ENCODE measurements around the gene MST1. TPM values are rescaled to one million over a fixed set of nuclear protein-coding genes. Genes with fewer than 3 reads are reported as not detected.

MST1 gene
- total RNA-seq, 1 donor from 2014 or later = 12.4 TPM

GRCh38 chr3:49636883-49637609 is 52.2 kb downstream of the MST1 start:
- Histone ChIP-seq H3K4me3 (ENCODE audit: low read depth, low read length) (no peak overlapping the region), H3K27me3 (ENCODE audit: control insufficient read depth, insufficient read depth, low read length) (no peaks in the 10 kb centered on the region), H3K36me3 (ENCODE audit: control insufficient read depth, insufficient read depth, low read length) (no peaks in the 10 kb centered on the region)
- no peak for DNase-seq (ENCODE audit: low read depth)
- TF ChIP-seq CTCF (IDR thresholded peaks at IDR 0.05; ENCODE audit: insufficient read depth, low read length, poor library complexity, severe bottlenecking) = no peak

GRCh38 chr3:49634736-49635135 is 54.5 kb downstream of the MST1 start:
- TF ChIP-seq CTCF (IDR thresholded peaks at IDR 0.05; ENCODE audit: insufficient read depth, low read length, poor library complexity, severe bottlenecking) = no peak
- H3K4me3 ChIP-seq (ENCODE audit: low read depth, low read length) = no peak overlapping the region
- H3K27me3 ChIP-seq (ENCODE audit: control insufficient read depth, insufficient read depth, low read length) = no peaks in the 10 kb centered on the region
- DNase-seq (ENCODE audit: low read depth) = no peak
- no peaks in the 10 kb centered on the region for H3K36me3 ChIP-seq (ENCODE audit: control insufficient read depth, insufficient read depth, low read length)

Other genes with a start within 250 kb of the MST1 start
- gene DAG1, start 219.2 kb downstream of the MST1 start, total RNA-seq = 59.7 and 60.0 TPM in 2 replicates
- gene BSN, start 135.0 kb downstream of the MST1 start, total RNA-seq = 0.92 and 2.7 TPM in 2 replicates
- gene APEH, start 15.1 kb downstream of the MST1 start, total RNA-seq = 141 and 146 TPM in 2 replicates
- gene RNF123, start 83 bp upstream of the MST1 start, total RNA-seq = 30.0 and 30.8 TPM in 2 replicates
- 2.9 TPM in 1 of 2 replicates, not detected in the other for gene AMIGO3, start 30.2 kb upstream of the MST1 start, total RNA-seq
- 44.0 and 53.2 TPM in 2 replicates for gene GMPPB, start 34.5 kb upstream of the MST1 start, total RNA-seq
- 37.7 and 39.8 TPM in 2 replicates for gene IP6K1, start 97.1 kb upstream of the MST1 start, total RNA-seq
- not detected in 2 replicates for gene CDHR4, start 110.4 kb upstream of the MST1 start, total RNA-seq
- not detected in 2 replicates for gene INKA1, start 113.8 kb upstream of the MST1 start, total RNA-seq
- 6.3 and 11.8 TPM in 2 replicates for gene UBA7, start 124.5 kb upstream of the MST1 start, total RNA-seq
- 4.2 and 5.4 TPM in 2 replicates for gene TRAIP, start 167.1 kb upstream of the MST1 start, total RNA-seq
- gene CAMKV, start 180.4 kb upstream of the MST1 start, total RNA-seq = not detected in 2 replicates
- 6.5 and 8.2 TPM in 2 replicates for gene MST1R, start 214.4 kb upstream of the MST1 start, total RNA-seq
- 18.1 and 19.1 TPM in 2 replicates for gene MON1A, start 240.3 kb upstream of the MST1 start, total RNA-seq

All from kidney epithelial cell (primary cell).